Panc1 (cell line): Measurements from ENCODE around the gene MYO16. TPM values are rescaled to one million over a fixed set of nuclear protein-coding genes. Genes with fewer than 3 reads are reported as not detected.

Source experiments
- ATAC-seq: fragments of 200-7000 bp; cut with Tn5 transposase; 2 replicates; pipeline ENCODE4 v1.9.1; 2020; ENCODE audit warnings: mild to moderate bottlenecking, moderate library complexity
- BruUV-seq: library from RNA; stranded (reverse); fragments of 400-500 nt; replicated peaks from 2 replicates; lab custom pipeline; 2021; lab: Mats Ljungman, UMichigan
- CTCF ChIA-PET: fragments of 300-600 bp; sonication (Branson Sonifier 250); formaldehyde crosslinking; loops from one replicate; lab custom pipeline; 2022; ENCODE audit warnings: antibody characterized with exemption; lab: Charles Lee
- POLR2A ChIA-PET: fragments of 300-600 bp; sonication (Branson Sonifier 250); formaldehyde crosslinking; loops from one replicate; lab custom pipeline; 2022; ENCODE audit warnings: antibody characterized with exemption; lab: Charles Lee
- DNase-seq: peaks from one replicate; pipeline ENCODE4 v3.0.0-alpha.2; 2010; ENCODE audit warnings: low read depth, low spot score
- H3K27ac ChIP-seq: 2 replicates; pipeline ENCODE4 v1.5.1; 2011; ENCODE audit warnings: mild to moderate bottlenecking, low read length, inconsistent platforms
- H3K27me3 ChIP-seq: fragments of 200-500 bp; sonication (Bioruptor generic); 2 replicates; pipeline ENCODE4 v1.6.0; 2014; ENCODE audit warnings: low read length, inconsistent platforms; ENCODE audit not compliant: control insufficient read depth, insufficient read depth
- H3K36me3 ChIP-seq: fragments of 200-500 bp; sonication (Bioruptor generic); 2 replicates; pipeline ENCODE4 v1.5.1; 2014; ENCODE audit warnings: inconsistent platforms, mild to moderate bottlenecking, low read length, moderate library complexity; ENCODE audit not compliant: control insufficient read depth, insufficient read depth
- H3K4me1 ChIP-seq: 2 replicates; pipeline ENCODE4 v1.5.1; 2011; ENCODE audit warnings: inconsistent platforms, mild to moderate bottlenecking, low read length, moderate library complexity; ENCODE audit not compliant: control insufficient read depth, insufficient read depth
- H3K4me3 ChIP-seq, 2 experiments: 2 replicates each; pipeline ENCODE4 v1.5.1; 2011 to 2012; ENCODE audit warnings: low read depth in 2 of 2, low read length in 2 of 2, mild to moderate bottlenecking in 2 of 2, inconsistent platforms in 1 of 2, moderate library complexity in 1 of 2
- H3K9me3 ChIP-seq: fragments of 200-500 bp; sonication (Bioruptor generic); 2 replicates; pipeline ENCODE4 v1.5.1; 2014; ENCODE audit warnings: low read depth, mild to moderate bottlenecking, inconsistent platforms, low read length, moderate library complexity; ENCODE audit not compliant: control insufficient read depth, insufficient read depth
- CTCF ChIP-seq: fragments of 450-650 bp; IDR thresholded peaks from 2 replicates; pipeline ENCODE4 v1.5.1; 2017; ENCODE audit warnings: mild to moderate bottlenecking
- POLR2AphosphoS5 ChIP-seq: IDR thresholded peaks from 2 replicates; pipeline ENCODE4 v1.6.1; 2012; ENCODE audit warnings: mild to moderate bottlenecking, low read depth, low read length, moderate library complexity
- SIN3A ChIP-seq: IDR thresholded peaks from 2 replicates; pipeline ENCODE4 v1.6.1; 2012; ENCODE audit warnings: low read depth, mild to moderate bottlenecking, low read length, moderate library complexity, borderline replicate concordance; ENCODE audit not compliant: insufficient read depth
- TCF7L2 ChIP-seq: IDR thresholded peaks from 2 replicates; pipeline ENCODE4 v1.6.1; 2011; ENCODE audit warnings: mild to moderate bottlenecking, low read depth, low read length, inconsistent platforms
- in situ Hi-C: cut with HindIII; loops from 2 replicates; pipeline ENCODE4 v1.10.0; 2016; ENCODE audit warnings: low sequenced_read_pairs, low pct_unique_long_range_greater_than_20kb
- intact Hi-C: fragments of 100-400 bp; cut with micrococcal nuclease; formaldehyde crosslinking; loops from one replicate; pipeline ENCODE4 v1.10.0; 2022; ENCODE audit not compliant: unreplicated experiment
- total RNA-seq: library from RNA; stranded (reverse); gene quantifications from one replicate; pipeline ENCODE4 v1.2.1, GENCODE V29; 2021; ENCODE audit not compliant: unreplicated experiment
- TF ChIP-seq, protein P1 (sequence below), 2 experiments: IDR thresholded peaks; 2 replicates each; pipeline ENCODE4 v1.6.1; 2011 to 2012; ENCODE audit warnings: low read depth in 2 of 2, control low read depth in 1 of 2, low read length in 1 of 2, mild to moderate bottlenecking in 1 of 2, moderate library complexity in 1 of 2; ENCODE audit not compliant: insufficient read depth in 1 of 2

MYO16 gene
- total RNA-seq, 1 experiment from 2014 or later: 0.08 TPM

- no peaks in the 10 kb centered on the region for H3K36me3 ChIP-seq
- H3K9me3 ChIP-seq: no peaks in the 10 kb centered on the region
- in situ Hi-C loops: no loop called here
- DNase-seq: no peak
- ChIA-PET POLR2A (no interaction called here), CTCF (no interaction called here)
- TF ChIP-seq TCF7L2 (no peak), CTCF (no peak), SIN3A (no peak), POLR2AphosphoS5 (no peak)
- TF ChIP-seq, protein P1, sequence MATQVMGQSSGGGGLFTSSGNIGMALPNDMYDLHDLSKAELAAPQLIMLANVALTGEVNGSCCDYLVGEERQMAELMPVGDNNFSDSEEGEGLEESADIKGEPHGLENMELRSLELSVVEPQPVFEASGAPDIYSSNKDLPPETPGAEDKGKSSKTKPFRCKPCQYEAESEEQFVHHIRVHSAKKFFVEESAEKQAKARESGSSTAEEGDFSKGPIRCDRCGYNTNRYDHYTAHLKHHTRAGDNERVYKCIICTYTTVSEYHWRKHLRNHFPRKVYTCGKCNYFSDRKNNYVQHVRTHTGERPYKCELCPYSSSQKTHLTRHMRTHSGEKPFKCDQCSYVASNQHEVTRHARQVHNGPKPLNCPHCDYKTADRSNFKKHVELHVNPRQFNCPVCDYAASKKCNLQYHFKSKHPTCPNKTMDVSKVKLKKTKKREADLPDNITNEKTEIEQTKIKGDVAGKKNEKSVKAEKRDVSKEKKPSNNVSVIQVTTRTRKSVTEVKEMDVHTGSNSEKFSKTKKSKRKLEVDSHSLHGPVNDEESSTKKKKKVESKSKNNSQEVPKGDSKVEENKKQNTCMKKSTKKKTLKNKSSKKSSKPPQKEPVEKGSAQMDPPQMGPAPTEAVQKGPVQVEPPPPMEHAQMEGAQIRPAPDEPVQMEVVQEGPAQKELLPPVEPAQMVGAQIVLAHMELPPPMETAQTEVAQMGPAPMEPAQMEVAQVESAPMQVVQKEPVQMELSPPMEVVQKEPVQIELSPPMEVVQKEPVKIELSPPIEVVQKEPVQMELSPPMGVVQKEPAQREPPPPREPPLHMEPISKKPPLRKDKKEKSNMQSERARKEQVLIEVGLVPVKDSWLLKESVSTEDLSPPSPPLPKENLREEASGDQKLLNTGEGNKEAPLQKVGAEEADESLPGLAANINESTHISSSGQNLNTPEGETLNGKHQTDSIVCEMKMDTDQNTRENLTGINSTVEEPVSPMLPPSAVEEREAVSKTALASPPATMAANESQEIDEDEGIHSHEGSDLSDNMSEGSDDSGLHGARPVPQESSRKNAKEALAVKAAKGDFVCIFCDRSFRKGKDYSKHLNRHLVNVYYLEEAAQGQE (IDR thresholded peaks at IDR 0.05; ENCODE audit: insufficient read depth in 1 of 2, low read depth in 2 of 2, low read length in 1 of 2): no peak
- no peaks in the 10 kb centered on the region for H3K27me3 ChIP-seq
- intact Hi-C loops: no loop called here
- no peak overlapping the region for H3K4me3 ChIP-seq
- no TSS peak for BruUV-seq
- ATAC-seq: no peak
- H3K4me1 ChIP-seq: no peaks in the 10 kb centered on the region
- no peak overlapping the region for H3K27ac ChIP-seq
Observed at GRCh38 chr13:108618233-108618632, 11.2 kb upstream of the MYO16 start.

DNA sequence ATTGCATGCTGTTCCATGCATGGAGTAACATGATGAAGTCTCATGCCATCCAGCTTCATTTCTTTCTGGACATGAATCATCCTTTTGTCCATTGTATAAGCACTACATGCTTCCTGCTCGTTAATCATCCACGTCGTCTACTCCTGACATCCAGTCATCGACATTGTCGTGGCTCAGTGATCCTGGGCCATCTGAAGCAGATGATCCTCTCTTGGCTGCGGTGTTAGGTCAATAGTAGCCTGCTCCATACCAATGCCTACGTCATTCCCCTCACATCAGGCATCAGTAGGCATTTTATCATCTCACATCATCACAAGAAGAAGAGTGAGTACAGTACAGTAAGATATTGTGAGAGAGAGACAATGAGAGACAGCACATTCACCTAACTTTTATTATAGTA is 7.9 kb upstream of the MYO16 start:
- Histone ChIP-seq H3K36me3 (no peaks in the 10 kb centered on the region), H3K27me3 (no peaks in the 10 kb centered on the region), H3K4me3 (no peak overlapping the region), H3K9me3 (no peaks in the 10 kb centered on the region), H3K4me1 (no peaks in the 10 kb centered on the region), H3K27ac (no peak overlapping the region)
- ATAC-seq (no peak), DNase-seq (no peak)
- in situ Hi-C loops (no loop called here), intact Hi-C loops (no loop called here)
- TF ChIP-seq POLR2AphosphoS5: no peak
- TF ChIP-seq SIN3A: no peak
- TF ChIP-seq CTCF: no peak
- TF ChIP-seq, protein P1 (IDR thresholded peaks at IDR 0.05; ENCODE audit: insufficient read depth in 1 of 2, low read depth in 2 of 2, low read length in 1 of 2): no peak
- TF ChIP-seq TCF7L2: no peak
- CTCF ChIA-PET: no interaction called here
- no TSS peak for BruUV-seq
- POLR2A ChIA-PET: no interaction called here
